ENCODE results near the gene ORC3. TPM values are rescaled to one million over a fixed set of nuclear protein-coding genes. Genes with fewer than 3 reads are reported as not detected.

Gene ORC3
- polyA plus RNA-seq, 1 donor (not counting 4 experiments of a cell fraction or from before 2014, with no cell fraction given): 37.4 TPM

GRCh38 chr6:87633851-87634250, 43.9 kb downstream of the ORC3 start:
- Histone ChIP-seq H3K27me3 (ENCODE audit: control insufficient read depth, extremely low read depth, insufficient read depth, low read length) (no peaks in the 10 kb centered on the region), H3K9ac (ENCODE audit: control insufficient read depth, extremely low read depth, insufficient read depth, low read length) (no peak overlapping the region), H3K9me1 (ENCODE audit: control insufficient read depth, extremely low read depth, insufficient read depth, low read length) (no peaks in the 10 kb centered on the region), H3K4me2 (ENCODE audit: control insufficient read depth, extremely low read depth, insufficient read depth, low read depth, low read length) (no peak overlapping the region), H3K27ac (ENCODE audit: control insufficient read depth, insufficient read depth, low read length) (no peak overlapping the region), H4K20me1 (ENCODE audit: control insufficient read depth, extremely low read depth, insufficient read depth, low read length) (no peaks in the 10 kb centered on the region), H2AFZ (ENCODE audit: control insufficient read depth, low read length) (no peak overlapping the region), H3K79me2 (ENCODE audit: control insufficient read depth, insufficient read depth, low read length) (no peaks in the 10 kb centered on the region), H3K4me1 (ENCODE audit: control insufficient read depth, extremely low read depth, insufficient read depth, low read length) (no peaks in the 10 kb centered on the region), H3K4me3 (ENCODE audit: control insufficient read depth in 2 of 3, extremely low read depth in 1 of 3, insufficient read depth in 2 of 3, low read depth in 1 of 3, low read length in 3 of 3) (no peak overlapping the region), H3K9me3 (ENCODE audit: control insufficient read depth, low read depth, low read length) (no peaks in the 10 kb centered on the region), H3K36me3 (ENCODE audit: control insufficient read depth in 2 of 2, extremely low read depth in 1 of 2, insufficient read depth in 2 of 2, low read length in 2 of 2) (peaks cover 2 to 3% of the 10 kb centered on the region in 2 experiments)
- FAIRE-seq: no peak
- TF ChIP-seq CTCF (optimal IDR thresholded peaks at IDR 0.05 in 1 of 3, IDR thresholded peaks at IDR 0.05 in 1 of 3, conservative IDR thresholded peaks at IDR 0.05 in 1 of 3; ENCODE audit: extremely low read depth in 1 of 3, insufficient read depth in 2 of 3, low read length in 3 of 3) (no peak), EZH2 (IDR thresholded peaks at IDR 0.05; ENCODE audit: low read length) (no peak)
- dilution Hi-C loops (cut with MboI; ENCODE audit: extremely low pct_ligation_motif_present, low sequenced_read_pairs): no loop called here
- DNase-seq (ENCODE audit: low read depth, low spot score): no peak

DNA sequence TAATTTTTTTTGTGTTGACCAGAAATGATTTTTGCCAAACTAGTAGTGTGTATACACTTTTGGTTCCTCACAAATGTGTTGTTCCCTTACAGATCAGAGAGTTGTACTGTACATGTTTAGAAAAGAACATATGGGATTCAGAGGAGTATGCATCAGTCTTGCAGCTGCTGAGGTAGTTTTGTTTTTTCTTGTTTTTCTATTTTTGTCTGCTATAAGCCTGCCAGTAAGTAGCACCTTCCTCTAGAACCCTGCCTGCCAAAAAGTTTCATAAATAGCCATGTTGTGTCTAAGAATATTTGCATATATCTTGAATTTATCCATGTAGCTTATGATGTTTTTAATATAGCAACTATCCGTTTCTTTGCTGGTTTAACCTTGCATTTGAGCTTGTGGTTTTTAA, 46.4 kb downstream of the ORC3 start:
- no peaks in the 10 kb centered on the region for H3K9me3 ChIP-seq (ENCODE audit: control insufficient read depth, low read depth, low read length)
- H3K79me2 ChIP-seq (ENCODE audit: control insufficient read depth, insufficient read depth, low read length): no peaks in the 10 kb centered on the region
- H3K36me3 ChIP-seq (ENCODE audit: control insufficient read depth in 2 of 2, extremely low read depth in 1 of 2, insufficient read depth in 2 of 2, low read length in 2 of 2): peaks cover 3 to 4% of the 10 kb centered on the region in 2 experiments
- no peak for TF ChIP-seq EZH2 (IDR thresholded peaks at IDR 0.05; ENCODE audit: low read length)
- no peak for TF ChIP-seq CTCF (optimal IDR thresholded peaks at IDR 0.05 in 1 of 3, IDR thresholded peaks at IDR 0.05 in 1 of 3, conservative IDR thresholded peaks at IDR 0.05 in 1 of 3; ENCODE audit: extremely low read depth in 1 of 3, insufficient read depth in 2 of 3, low read length in 3 of 3)
- H4K20me1 ChIP-seq (ENCODE audit: control insufficient read depth, extremely low read depth, insufficient read depth, low read length): no peaks in the 10 kb centered on the region
- H2AFZ ChIP-seq (ENCODE audit: control insufficient read depth, low read length): no peak overlapping the region
- DNase-seq (ENCODE audit: low read depth, low spot score) (no peak), FAIRE-seq (no peak)
- H3K4me3 ChIP-seq (ENCODE audit: control insufficient read depth in 2 of 3, extremely low read depth in 1 of 3, insufficient read depth in 2 of 3, low read depth in 1 of 3, low read length in 3 of 3): no peak overlapping the region
- H3K9ac ChIP-seq (ENCODE audit: control insufficient read depth, extremely low read depth, insufficient read depth, low read length): no peak overlapping the region
- no peaks in the 10 kb centered on the region for H3K9me1 ChIP-seq (ENCODE audit: control insufficient read depth, extremely low read depth, insufficient read depth, low read length)
- H3K27me3 ChIP-seq (ENCODE audit: control insufficient read depth, extremely low read depth, insufficient read depth, low read length): no peaks in the 10 kb centered on the region
- H3K4me2 ChIP-seq (ENCODE audit: control insufficient read depth, extremely low read depth, insufficient read depth, low read depth, low read length): no peak overlapping the region
- no peak overlapping the region for H3K27ac ChIP-seq (ENCODE audit: control insufficient read depth, insufficient read depth, low read length)
- no peaks in the 10 kb centered on the region for H3K4me1 ChIP-seq (ENCODE audit: control insufficient read depth, extremely low read depth, insufficient read depth, low read length)
- dilution Hi-C loops (cut with MboI; ENCODE audit: extremely low pct_ligation_motif_present, low sequenced_read_pairs): no loop called here

Data from keratinocyte (primary cell).